ENCODE measurements around the gene TCL1B. TPM values are rescaled to one million over a fixed set of nuclear protein-coding genes. Genes with fewer than 3 reads are reported as not detected.

The TCL1B gene
- total and polyA plus RNA-seq, 2 of the 4 experiments (the other 2 are of a cell fraction), result not detected

DNA sequence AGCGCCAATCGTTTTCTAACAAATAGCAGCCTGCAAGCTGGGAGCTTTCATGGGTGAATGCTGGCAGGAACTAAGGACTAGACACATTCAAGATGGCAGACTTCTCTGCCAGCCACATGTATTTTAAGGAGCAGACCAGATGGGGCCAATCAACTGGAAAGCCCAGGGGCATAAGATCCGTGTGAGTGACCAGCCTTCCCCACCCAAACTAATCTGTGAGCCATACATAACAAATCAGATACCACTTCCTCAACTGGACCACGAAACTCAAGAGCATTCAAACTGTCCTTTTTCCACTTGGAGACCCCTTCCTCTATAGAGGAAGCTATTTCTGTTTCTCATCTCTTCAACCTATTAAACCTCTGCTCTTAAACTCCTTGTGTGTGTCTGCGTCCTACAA, 9.7 kb downstream of the TCL1B start:
- Histone ChIP-seq H3K9ac (ENCODE audit: low read depth, low read length) (no peak overlapping the region), H3K4me2 (ENCODE audit: low read depth, low read length) (no peak overlapping the region), H2BK15ac (ENCODE audit: low read depth, low read length) (no peak overlapping the region), H3K23ac (ENCODE audit: low read depth, low read length) (no peak overlapping the region), H2BK5ac (ENCODE audit: low read depth, low read length, poor library complexity, severe bottlenecking) (no peak overlapping the region), H2BK20ac (ENCODE audit: low read depth, low read length) (no peak overlapping the region), H3K9me3 (ENCODE audit: control insufficient read depth, insufficient read depth, low read length) (no peaks in the 10 kb centered on the region), H2AFZ (replicated peaks; ENCODE audit: low read length, poor library complexity) (no peak overlapping the region), H3K9me1 (ENCODE audit: insufficient read depth, low read length) (no peaks in the 10 kb centered on the region), H2BK120ac (ENCODE audit: low read depth, low read length) (no peak overlapping the region), H3K79me1 (ENCODE audit: low read depth in 1 of 2, low read length in 2 of 2) (no peaks in the 10 kb centered on the region), H3K14ac (replicated peaks; ENCODE audit: low read depth, low read length) (no peak overlapping the region), H3K36me3 (ENCODE audit: control insufficient read depth, insufficient read depth, low read length) (no peaks in the 10 kb centered on the region), H3K27me3 (ENCODE audit: control insufficient read depth, insufficient read depth, low read length) (no peaks in the 10 kb centered on the region), H3K27ac (ENCODE audit: insufficient read depth, low read length) (no peak overlapping the region), H3K4ac (ENCODE audit: low read depth, low read length) (no peak overlapping the region), H3K4me3 (ENCODE audit: insufficient read depth, low read depth, low read length) (no peak overlapping the region), H4K20me1 (ENCODE audit: insufficient read depth, low read length) (no peaks in the 10 kb centered on the region), H3K56ac (ENCODE audit: extremely low read depth, insufficient read depth, low read length) (no peak overlapping the region), H3K18ac (ENCODE audit: low read depth, low read length) (no peak overlapping the region), H2AK5ac (ENCODE audit: low read depth, low read length) (no peak overlapping the region), H4K8ac (ENCODE audit: low read depth in 2 of 2, low read length in 2 of 2) (no peak overlapping the region), H4K91ac (ENCODE audit: insufficient read depth, low read depth, low read length) (no peak overlapping the region), H2AK9ac (replicated peaks; ENCODE audit: low read depth, low read length, poor library complexity) (no peak overlapping the region), H3K4me1 (ENCODE audit: control insufficient read depth, insufficient read depth, low read length) (no peaks in the 10 kb centered on the region), H4K5ac (ENCODE audit: low read depth, low read length) (no peak overlapping the region)
- WGBS, 2 experiments (ENCODE audit: extremely low coverage in 2 of 2, insufficient read length in 1 of 2), result 75% methylated on average over 2 of the region's 5 CpGs; no CpG with 5 or more reads in 1 of the 2 experiments
- in situ Hi-C loops (cut with MboI; ENCODE audit: low sequenced_read_pairs) (no loop called here), dilution Hi-C loops (cut with HindIII; ENCODE audit: low sequenced_read_pairs, unreplicated experiment) (no loop called here), intact Hi-C loops (cut with micrococcal nuclease) (no loop called here)
- ATAC-seq (ENCODE audit: low read depth) (no peak), DNase-seq (no peak)
- BruUV-seq (replicated peaks), result no TSS peak
- CTCF ChIA-PET, result interaction anchor here (0.6 kb wide), 1 partner anchor 26 kb away, joined by 3 read pairs; no protein-coding TSS in a partner anchor
- POLR2A ChIA-PET (ENCODE audit: unreplicated experiment), result no interaction called here
- TF ChIP-seq SMC3 (IDR thresholded peaks at IDR 0.05; ENCODE audit: low read depth, low read length) (no peak), MAZ (IDR thresholded peaks at IDR 0.05; ENCODE audit: borderline replicate concordance, low read depth, low read length) (no peak), FOS (IDR thresholded peaks at IDR 0.05; ENCODE audit: low read depth, low read length) (no peak), BHLHE40 (IDR thresholded peaks at IDR 0.05; ENCODE audit: low read depth, low read length) (no peak), CEBPB (IDR thresholded peaks at IDR 0.05; ENCODE audit: low read depth, low read length) (no peak), MXI1 (IDR thresholded peaks at IDR 0.05; ENCODE audit: borderline replicate concordance, low read depth, low read length) (no peak), NFE2L2 (IDR thresholded peaks at IDR 0.05; ENCODE audit: low read depth, low read length) (no peak), RAD21 (IDR thresholded peaks at IDR 0.05; ENCODE audit: low read length) (no peak), MAFK (IDR thresholded peaks at IDR 0.05; ENCODE audit: low read depth, low read length) (no peak), RFX5 (IDR thresholded peaks at IDR 0.05; ENCODE audit: low read depth, low read length) (no peak), POLR2A (IDR thresholded peaks at IDR 0.05; ENCODE audit: low read depth, low read length) (no peak), CHD1 (IDR thresholded peaks at IDR 0.05; ENCODE audit: low read depth, low read length) (no peak), RCOR1 (IDR thresholded peaks at IDR 0.05; ENCODE audit: insufficient replicate concordance, low read length) (no peak)
- TF ChIP-seq, protein P1, sequence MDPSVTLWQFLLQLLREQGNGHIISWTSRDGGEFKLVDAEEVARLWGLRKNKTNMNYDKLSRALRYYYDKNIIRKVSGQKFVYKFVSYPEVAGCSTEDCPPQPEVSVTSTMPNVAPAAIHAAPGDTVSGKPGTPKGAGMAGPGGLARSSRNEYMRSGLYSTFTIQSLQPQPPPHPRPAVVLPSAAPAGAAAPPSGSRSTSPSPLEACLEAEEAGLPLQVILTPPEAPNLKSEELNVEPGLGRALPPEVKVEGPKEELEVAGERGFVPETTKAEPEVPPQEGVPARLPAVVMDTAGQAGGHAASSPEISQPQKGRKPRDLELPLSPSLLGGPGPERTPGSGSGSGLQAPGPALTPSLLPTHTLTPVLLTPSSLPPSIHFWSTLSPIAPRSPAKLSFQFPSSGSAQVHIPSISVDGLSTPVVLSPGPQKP (IDR thresholded peaks at IDR 0.05; ENCODE audit: borderline replicate concordance, low read depth, low read length), result no peak
- TF ChIP-seq, protein P2, sequence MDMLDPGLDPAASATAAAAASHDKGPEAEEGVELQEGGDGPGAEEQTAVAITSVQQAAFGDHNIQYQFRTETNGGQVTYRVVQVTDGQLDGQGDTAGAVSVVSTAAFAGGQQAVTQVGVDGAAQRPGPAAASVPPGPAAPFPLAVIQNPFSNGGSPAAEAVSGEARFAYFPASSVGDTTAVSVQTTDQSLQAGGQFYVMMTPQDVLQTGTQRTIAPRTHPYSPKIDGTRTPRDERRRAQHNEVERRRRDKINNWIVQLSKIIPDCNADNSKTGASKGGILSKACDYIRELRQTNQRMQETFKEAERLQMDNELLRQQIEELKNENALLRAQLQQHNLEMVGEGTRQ (IDR thresholded peaks at IDR 0.05; ENCODE audit: low read depth, low read length), result no peak
- TF ChIP-seq, protein P3, sequence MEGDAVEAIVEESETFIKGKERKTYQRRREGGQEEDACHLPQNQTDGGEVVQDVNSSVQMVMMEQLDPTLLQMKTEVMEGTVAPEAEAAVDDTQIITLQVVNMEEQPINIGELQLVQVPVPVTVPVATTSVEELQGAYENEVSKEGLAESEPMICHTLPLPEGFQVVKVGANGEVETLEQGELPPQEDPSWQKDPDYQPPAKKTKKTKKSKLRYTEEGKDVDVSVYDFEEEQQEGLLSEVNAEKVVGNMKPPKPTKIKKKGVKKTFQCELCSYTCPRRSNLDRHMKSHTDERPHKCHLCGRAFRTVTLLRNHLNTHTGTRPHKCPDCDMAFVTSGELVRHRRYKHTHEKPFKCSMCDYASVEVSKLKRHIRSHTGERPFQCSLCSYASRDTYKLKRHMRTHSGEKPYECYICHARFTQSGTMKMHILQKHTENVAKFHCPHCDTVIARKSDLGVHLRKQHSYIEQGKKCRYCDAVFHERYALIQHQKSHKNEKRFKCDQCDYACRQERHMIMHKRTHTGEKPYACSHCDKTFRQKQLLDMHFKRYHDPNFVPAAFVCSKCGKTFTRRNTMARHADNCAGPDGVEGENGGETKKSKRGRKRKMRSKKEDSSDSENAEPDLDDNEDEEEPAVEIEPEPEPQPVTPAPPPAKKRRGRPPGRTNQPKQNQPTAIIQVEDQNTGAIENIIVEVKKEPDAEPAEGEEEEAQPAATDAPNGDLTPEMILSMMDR (conservative IDR thresholded peaks at IDR 0.05; ENCODE audit: low read depth, low read length), result no peak

All from IMR-90 (cell line).